SK-N-SH (cell line): Measurements from ENCODE around the gene CHD9. TPM values are rescaled to one million over a fixed set of nuclear protein-coding genes. Genes with fewer than 3 reads are reported as not detected.

Source experiments
- CTCF ChIA-PET: fragments of 300-600, 350-600 bp; formaldehyde crosslinking; extraction: SDS; loops from one replicate; lab custom pipeline; 2021; lab: Yijun Ruan, JAX
- POLR2A ChIA-PET: fragments of 350-600 bp; sonication (Branson Sonifier 250); formaldehyde crosslinking; extraction: SDS; loops from one replicate; lab custom pipeline; 2020; ENCODE audit warnings: antibody characterized with exemption, inconsistent platforms; lab: Yijun Ruan, JAX
- DNase-seq: peaks from one replicate; pipeline ENCODE4 v3.0.0; 2012
- H2AFZ ChIP-seq: fragments of 200-600 bp; sonication (generic); 2 replicates; pipeline ENCODE4 v1.8.1; 2016; ENCODE audit warnings: antibody characterized with exemption, mild to moderate bottlenecking, low read depth
- H3F3A ChIP-seq: fragments of 200-600 bp; sonication (generic); replicated peaks from 2 replicates; pipeline ENCODE3; 2016; ENCODE audit warnings: antibody characterized with exemption, mild to moderate bottlenecking; ENCODE audit not compliant: insufficient read depth
- H3K27ac ChIP-seq, 2 experiments: fragments of 200-500 bp in 1 of 2; fragments of 200-600 bp in 1 of 2; sonication (Bioruptor generic) in 1 of 2; sonication (generic), shearing (Covaris generic) in 1 of 2; 2 replicates each; pipeline versions ENCODE4 v1.5.1 to v1.6.1; 2014 to 2016; ENCODE audit warnings: low read depth in 2 of 2, inconsistent platforms in 1 of 2, low read length in 1 of 2, mild to moderate bottlenecking in 1 of 2, mixed read lengths in 1 of 2
- H3K27me3 ChIP-seq: fragments of 200-600 bp; sonication (generic), shearing (Covaris generic); 2 replicates; pipeline ENCODE4 v1.6.1; 2016; ENCODE audit warnings: mixed run types; ENCODE audit not compliant: insufficient read depth
- H3K36me3 ChIP-seq, 2 experiments: fragments of 200-500 bp in 1 of 2; fragments of 200-600 bp in 1 of 2; sonication (Bioruptor generic) in 1 of 2; sonication (generic) in 1 of 2; replicated peaks in 1 of 2; 2 replicates each; pipeline versions ENCODE3 to v1.5.1; 2014 to 2016; ENCODE audit warnings: low read length in 1 of 2, mild to moderate bottlenecking in 1 of 2; ENCODE audit not compliant: insufficient read depth in 2 of 2, control insufficient read depth in 1 of 2
- H3K4me1 ChIP-seq, 2 experiments: fragments of 200-500 bp in 1 of 2; fragments of 200-600 bp in 1 of 2; sonication (Bioruptor generic) in 1 of 2; sonication (generic), shearing (Covaris generic) in 1 of 2; 2 replicates each; pipeline versions ENCODE4 v1.5.1 to v1.6.1; 2014 to 2016; ENCODE audit warnings: low read depth in 1 of 2, low read length in 1 of 2, mixed run types in 1 of 2; ENCODE audit not compliant: insufficient read depth in 2 of 2, control insufficient read depth in 1 of 2
- H3K4me2 ChIP-seq: fragments of 200-600 bp; sonication (generic), shearing (Covaris generic); 2 replicates; pipeline ENCODE4 v1.6.1; 2017; ENCODE audit warnings: mixed run types
- H3K4me3 ChIP-seq, 2 experiments: fragments of 200-500 bp in 1 of 2; fragments of 200-600 bp in 1 of 2; sonication (Bioruptor generic) in 1 of 2; sonication (generic), shearing (Covaris generic) in 1 of 2; 2 replicates each; pipeline versions ENCODE4 v1.5.1 to v1.8.1; 2014 to 2016; ENCODE audit warnings: low read depth in 2 of 2, inconsistent platforms in 1 of 2, low read length in 1 of 2, mild to moderate bottlenecking in 1 of 2, mixed read lengths in 1 of 2, moderate library complexity in 1 of 2
- H3K79me2 ChIP-seq: fragments of 200-600 bp; sonication (generic); 2 replicates; pipeline ENCODE4 v1.8.1; 2017; ENCODE audit warnings: mild to moderate bottlenecking; ENCODE audit not compliant: insufficient read depth
- H3K9ac ChIP-seq: fragments of 200-600 bp; sonication (generic); 2 replicates; pipeline ENCODE4 v1.6.1; 2017; ENCODE audit warnings: mixed run types
- H3K9me2 ChIP-seq: fragments of 200-600 bp; sonication (generic); 2 replicates; pipeline ENCODE4 v1.6.1; 2017; ENCODE audit warnings: mixed run types
- H3K9me3 ChIP-seq: fragments of 200-600 bp; sonication (generic); 2 replicates; pipeline ENCODE4 v1.6.1; 2017; ENCODE audit warnings: mixed run types, mild to moderate bottlenecking, moderate library complexity
- H4K20me1 ChIP-seq: fragments of 200-600 bp; sonication (generic); 2 replicates; pipeline ENCODE4 v1.6.1; 2017; ENCODE audit warnings: mild to moderate bottlenecking, mixed run types; ENCODE audit not compliant: insufficient read depth
- EZH2phosphoT487 ChIP-seq: fragments of 200-600 bp; sonication (generic); IDR thresholded peaks from 2 replicates; pipeline ENCODE4 v1.6.1; 2017; ENCODE audit warnings: low read depth, mixed run types, mild to moderate bottlenecking, antibody characterized with exemption, moderate library complexity, borderline replicate concordance
- FOSL2 ChIP-seq: IDR thresholded peaks from 2 replicates; pipeline ENCODE4 v1.4.0; 2012; ENCODE audit warnings: low read depth, mild to moderate bottlenecking, moderate library complexity, borderline replicate concordance
- FOXJ3 ChIP-seq: sonication (generic); formaldehyde crosslinking; IDR thresholded peaks from 2 replicates; pipeline ENCODE4 v1.5.1; 2020; ENCODE audit warnings: mild to moderate bottlenecking, missing genetic modification reagents
- FOXM1 ChIP-seq: IDR thresholded peaks from 2 replicates; pipeline ENCODE4 v1.4.0; 2012; ENCODE audit warnings: low read depth, mild to moderate bottlenecking
- MEF2A ChIP-seq: IDR thresholded peaks from 2 replicates; pipeline ENCODE4 v1.4.0; 2012; ENCODE audit warnings: low read depth, borderline replicate concordance
- NFIC ChIP-seq: IDR thresholded peaks from 2 replicates; pipeline ENCODE4 v1.4.0; 2012; ENCODE audit warnings: borderline replicate concordance
- NRF1 ChIP-seq: IDR thresholded peaks from 2 replicates; pipeline ENCODE4 v1.6.1; 2012; ENCODE audit warnings: low read depth, mild to moderate bottlenecking, low read length
- RCOR1 ChIP-seq: fragments of 150-350 bp; IDR thresholded peaks from 2 replicates; pipeline ENCODE4 v1.6.1; 2017; ENCODE audit warnings: antibody characterized with exemption, low read length
- RFX5 ChIP-seq: IDR thresholded peaks from 2 replicates; pipeline ENCODE4 v1.6.1; 2012; ENCODE audit warnings: mild to moderate bottlenecking, improper control_type of control experiment, low read length
- SIN3A ChIP-seq: IDR thresholded peaks from 2 replicates; pipeline ENCODE4 v1.6.1; 2012; ENCODE audit warnings: low read depth, mild to moderate bottlenecking, low read length, moderate library complexity, borderline replicate concordance
- SMC3 ChIP-seq: IDR thresholded peaks from 2 replicates; pipeline ENCODE4 v1.6.1; 2012; ENCODE audit warnings: low read depth, low read length, improper control_type of control experiment
- TCF12 ChIP-seq: IDR thresholded peaks from 2 replicates; pipeline ENCODE4 v1.4.0; 2012
- TEAD4 ChIP-seq: IDR thresholded peaks from 2 replicates; pipeline ENCODE4 v1.4.0; 2012; ENCODE audit warnings: mild to moderate bottlenecking, borderline replicate concordance; ENCODE audit not compliant: insufficient read depth
- WGBS: methylation state at CpG from one replicate; pipeline ENCODE4 v1.1.6; 2017; ENCODE audit warnings: low lambda C conversion rate; 5-methylcytosine and 5-hydroxymethylcytosine counted together
- polyA plus RNA-seq, 3 experiments: library from polyadenylated mRNA; depleted of rRNA; stranded (reverse); fragments of >200 nt; gene quantifications; 2 replicates each; pipeline ENCODE4 v1.2.3, GENCODE V29; 2012
- TF ChIP-seq, protein P1 (sequence below): fragments of 150-350 bp; IDR thresholded peaks from 2 replicates; pipeline ENCODE4 v1.6.1; 2016; ENCODE audit warnings: mild to moderate bottlenecking, low read depth, low read length
- TF ChIP-seq, protein P2 (sequence below): IDR thresholded peaks from 2 replicates; pipeline ENCODE4 v1.4.0; 2012; ENCODE audit warnings: low read depth, borderline replicate concordance
- TF ChIP-seq, protein P3 (sequence below): IDR thresholded peaks from 2 replicates; pipeline ENCODE4 v1.4.0; 2012; ENCODE audit warnings: low read depth
- TF ChIP-seq, protein P4 (sequence below): IDR thresholded peaks from 2 replicates; pipeline ENCODE4; 2012

CHD9 gene
- polyA plus RNA-seq, 1 of the 3 experiments (the other 2 are of a cell fraction) = 6.2 TPM

DNA sequence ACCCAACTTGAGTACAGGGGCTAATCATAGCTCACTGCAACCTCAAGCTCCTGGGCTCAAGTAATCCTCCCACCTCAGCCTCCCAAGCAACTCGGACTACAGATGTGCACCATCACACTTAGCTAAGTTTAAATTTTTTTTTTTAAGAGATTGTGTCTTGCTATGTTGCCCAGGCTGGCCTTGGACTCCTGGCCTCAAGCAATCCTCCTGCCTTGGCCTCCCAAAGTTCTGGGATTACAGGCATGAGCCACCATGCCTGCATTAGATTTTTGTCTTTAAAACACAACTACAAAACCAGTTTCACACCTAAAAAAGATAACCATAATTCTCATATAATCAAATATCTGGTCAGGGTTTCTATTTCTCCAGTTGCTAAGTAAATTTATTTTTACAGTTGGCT, 147.1 kb downstream of the CHD9 start:
- 50% methylated on average over 1 of the region's 1 CpG for WGBS
- TF ChIP-seq, protein P1, sequence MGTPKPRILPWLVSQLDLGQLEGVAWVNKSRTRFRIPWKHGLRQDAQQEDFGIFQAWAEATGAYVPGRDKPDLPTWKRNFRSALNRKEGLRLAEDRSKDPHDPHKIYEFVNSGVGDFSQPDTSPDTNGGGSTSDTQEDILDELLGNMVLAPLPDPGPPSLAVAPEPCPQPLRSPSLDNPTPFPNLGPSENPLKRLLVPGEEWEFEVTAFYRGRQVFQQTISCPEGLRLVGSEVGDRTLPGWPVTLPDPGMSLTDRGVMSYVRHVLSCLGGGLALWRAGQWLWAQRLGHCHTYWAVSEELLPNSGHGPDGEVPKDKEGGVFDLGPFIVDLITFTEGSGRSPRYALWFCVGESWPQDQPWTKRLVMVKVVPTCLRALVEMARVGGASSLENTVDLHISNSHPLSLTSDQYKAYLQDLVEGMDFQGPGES = no peak
- no peak for TF ChIP-seq FOSL2
- TF ChIP-seq NFIC = no peak
- TF ChIP-seq FOXM1 = no peak
- no peak for TF ChIP-seq TCF12
- TF ChIP-seq, all 33 proteins: peak for 0
- Histone ChIP-seq H3K9me3 (no peaks in the 10 kb centered on the region), H3K4me1 (peaks cover 0 to 4% of the 10 kb centered on the region in 2 experiments; a peak in 2 of 4 replicates), H3K27me3 (no peaks in the 10 kb centered on the region), H3K4me3 (no peak overlapping the region), H3F3A (peaks cover 18% of the 10 kb centered on the region), H3K4me2 (no peak overlapping the region), H3K27ac (no peak overlapping the region), H3K79me2 (peaks cover 66% of the 10 kb centered on the region), H3K36me3 (peaks cover 10 to 41% of the 10 kb centered on the region in 2 experiments), H3K9ac (no peak overlapping the region), H3K9me2 (no peaks in the 10 kb centered on the region), H2AFZ (no peak overlapping the region), H4K20me1 (peaks cover 6% of the 10 kb centered on the region)
- DNase-seq = no peak
- ChIA-PET CTCF (no interaction called here), POLR2A (no interaction called here)

DNA sequence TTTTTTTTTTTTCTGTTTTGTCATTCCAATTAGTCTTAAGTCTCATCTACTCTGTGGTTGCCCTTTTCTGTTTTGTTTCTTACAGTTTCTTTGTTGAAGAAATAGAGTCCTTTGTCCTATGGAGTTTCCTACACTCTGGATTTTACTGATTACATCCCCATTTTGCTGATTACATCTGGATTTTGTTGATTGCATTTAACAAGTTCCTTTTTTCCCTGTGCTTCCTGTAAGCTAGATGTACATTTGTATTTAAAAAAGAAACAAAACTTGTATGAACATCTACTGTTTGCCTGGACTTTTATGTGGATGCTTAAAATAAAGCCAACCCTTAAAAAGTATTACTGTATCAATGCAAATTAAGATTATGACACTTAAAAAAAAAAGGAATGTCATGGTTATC, 147.6 kb downstream of the CHD9 start:
- Histone ChIP-seq H2AFZ (no peak overlapping the region), H3K9me2 (no peaks in the 10 kb centered on the region), H3K79me2 (peaks cover 70% of the 10 kb centered on the region), H3K27me3 (no peaks in the 10 kb centered on the region), H3K36me3 (peaks cover 10 to 37% of the 10 kb centered on the region in 2 experiments), H3K4me2 (no peak overlapping the region), H3K9me3 (no peaks in the 10 kb centered on the region), H3K9ac (no peak overlapping the region), H4K20me1 (peaks cover 2% of the 10 kb centered on the region), H3K4me3 (no peak overlapping the region), H3K4me1 (peaks cover 3 to 6% of the 10 kb centered on the region in 2 experiments; a peak in 2 of 4 replicates), H3K27ac (no peak overlapping the region), H3F3A (peaks cover 20% of the 10 kb centered on the region)
- CTCF ChIA-PET = interaction anchor here (0.8 kb wide), 1 partner anchor 148 kb away, joined by 3 read pairs; the partner anchor contains the start of gene CHD9
- DNase-seq = no peak
- TF ChIP-seq, protein P2, sequence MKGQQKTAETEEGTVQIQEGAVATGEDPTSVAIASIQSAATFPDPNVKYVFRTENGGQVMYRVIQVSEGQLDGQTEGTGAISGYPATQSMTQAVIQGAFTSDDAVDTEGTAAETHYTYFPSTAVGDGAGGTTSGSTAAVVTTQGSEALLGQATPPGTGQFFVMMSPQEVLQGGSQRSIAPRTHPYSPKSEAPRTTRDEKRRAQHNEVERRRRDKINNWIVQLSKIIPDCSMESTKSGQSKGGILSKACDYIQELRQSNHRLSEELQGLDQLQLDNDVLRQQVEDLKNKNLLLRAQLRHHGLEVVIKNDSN = no peak
- TF ChIP-seq SIN3A (no peak), FOXJ3 (CRISPR knock-in tag) (no peak), RFX5 (no peak), EZH2phosphoT487 (no peak), MEF2A (no peak), RCOR1 (no peak), TEAD4 (no peak), SMC3 (no peak), NRF1 (no peak), FOSL2 (no peak)
- TF ChIP-seq, protein P3, sequence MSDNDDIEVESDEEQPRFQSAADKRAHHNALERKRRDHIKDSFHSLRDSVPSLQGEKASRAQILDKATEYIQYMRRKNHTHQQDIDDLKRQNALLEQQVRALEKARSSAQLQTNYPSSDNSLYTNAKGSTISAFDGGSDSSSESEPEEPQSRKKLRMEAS = no peak
- TF ChIP-seq, protein P4, sequence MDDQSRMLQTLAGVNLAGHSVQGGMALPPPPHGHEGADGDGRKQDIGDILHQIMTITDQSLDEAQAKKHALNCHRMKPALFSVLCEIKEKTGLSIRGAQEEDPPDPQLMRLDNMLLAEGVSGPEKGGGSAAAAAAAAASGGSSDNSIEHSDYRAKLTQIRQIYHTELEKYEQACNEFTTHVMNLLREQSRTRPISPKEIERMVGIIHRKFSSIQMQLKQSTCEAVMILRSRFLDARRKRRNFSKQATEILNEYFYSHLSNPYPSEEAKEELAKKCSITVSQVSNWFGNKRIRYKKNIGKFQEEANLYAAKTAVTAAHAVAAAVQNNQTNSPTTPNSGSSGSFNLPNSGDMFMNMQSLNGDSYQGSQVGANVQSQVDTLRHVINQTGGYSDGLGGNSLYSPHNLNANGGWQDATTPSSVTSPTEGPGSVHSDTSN = no peak
- POLR2A ChIA-PET = no interaction called here
